HCT116 (cell line): ENCODE measurements around the gene LHFPL4. TPM values are rescaled to one million over a fixed set of nuclear protein-coding genes. Genes with fewer than 3 reads are reported as not detected.

Source experiments
- ATAC-seq: fragments of 200-7000 bp; cut with Tn5 transposase; 2 replicates; pipeline ENCODE4 v1.9.1; 2020; ENCODE audit warnings: mild to moderate bottlenecking, moderate library complexity
- BruUV-seq: library from RNA; stranded (reverse); fragments of 400-500 nt; replicated peaks from 2 replicates; lab custom pipeline; 2021; lab: Mats Ljungman, UMichigan
- CTCF ChIA-PET: fragments of 300-600 bp; sonication (Branson Sonifier 250); formaldehyde crosslinking; loops from one replicate; lab custom pipeline; 2021; ENCODE audit warnings: antibody characterized with exemption; lab: Charles Lee
- POLR2A ChIA-PET: fragments of 300-600, 350-600 bp; sonication (Branson Sonifier 250); formaldehyde crosslinking; loops from one replicate; lab custom pipeline; 2021; ENCODE audit warnings: antibody characterized with exemption; lab: Charles Lee
- RAD21 ChIA-PET, 2 experiments: fragments of 300-600 bp; sonication (Branson Sonifier 250); formaldehyde crosslinking; loops; one replicate each; lab custom pipeline; 2023; ENCODE audit warnings: low total read pairs in 2 of 2; ENCODE audit not compliant: uncharacterized antibody in 2 of 2, unreplicated experiment in 2 of 2, low non-redundant PET in 1 of 2; lab: Charles Lee
- DNase-seq: peaks from one replicate; pipeline ENCODE4 v3.0.0-alpha.2; 2010; ENCODE audit warnings: low read depth, low spot score
- H2AFZ ChIP-seq: fragments of 200-600 bp; shearing (Covaris generic), sonication (generic); 2 replicates; pipeline ENCODE4 v1.6.1; 2017; ENCODE audit warnings: low read depth, mixed run types, mixed read lengths, antibody characterized with exemption, low read length; ENCODE audit not compliant: poor library complexity, severe bottlenecking
- H3K27ac ChIP-seq: 2 replicates; pipeline ENCODE4 v1.5.1; 2012; ENCODE audit warnings: low read depth, low read length
- H3K27me3 ChIP-seq: fragments of 200-600 bp; sonication (generic); 2 replicates; pipeline ENCODE4 v1.6.1; 2016; ENCODE audit warnings: mixed run types, low read length, mixed read lengths; ENCODE audit not compliant: insufficient read depth
- H3K36me3 ChIP-seq, 2 experiments: fragments of 200-500 bp in 1 of 2; fragments of 200-600 bp in 1 of 2; sonication (Bioruptor generic) in 1 of 2; sonication (generic) in 1 of 2; 2 replicates each; pipeline versions ENCODE4 v1.5.1 to v1.6.1; 2014 to 2016; ENCODE audit warnings: low read length in 2 of 2, inconsistent platforms in 1 of 2, mixed read lengths in 1 of 2, mixed run types in 1 of 2; ENCODE audit not compliant: insufficient read depth in 2 of 2, control insufficient read depth in 1 of 2
- H3K4me1 ChIP-seq, 2 experiments: fragments of 200-600 bp in 1 of 2; sonication (generic) in 1 of 2; 2 replicates each; pipeline versions ENCODE4 v1.5.1 to v1.6.1; 2012 to 2017; ENCODE audit warnings: low read length in 2 of 2, inconsistent platforms in 1 of 2, mild to moderate bottlenecking in 1 of 2, mixed read lengths in 1 of 2, mixed run types in 1 of 2, moderate library complexity in 1 of 2; ENCODE audit not compliant: insufficient read depth in 2 of 2, control insufficient read depth in 1 of 2
- H3K4me2 ChIP-seq: fragments of 200-600 bp; sonication (generic); 2 replicates; pipeline ENCODE4 v1.6.1; 2017; ENCODE audit warnings: mixed run types, low read length, mixed read lengths
- H3K4me3 ChIP-seq, 2 experiments: fragments of 200-600 bp in 1 of 2; sonication (generic) in 1 of 2; replicated peaks in 1 of 2; 2 replicates each; pipeline ENCODE4 v1.5.1; 2011 to 2016; ENCODE audit warnings: low read length in 2 of 2, control low read depth in 1 of 2, low read depth in 1 of 2, mild to moderate bottlenecking in 1 of 2, mixed read lengths in 1 of 2, mixed run types in 1 of 2
- H3K79me2 ChIP-seq: fragments of 200-600 bp; sonication (generic); 2 replicates; pipeline ENCODE4 v1.6.1; 2017; ENCODE audit warnings: mild to moderate bottlenecking, mixed run types, low read length, moderate library complexity, mixed read lengths; ENCODE audit not compliant: insufficient read depth
- H3K9ac ChIP-seq: fragments of 200-600 bp; sonication (generic); 2 replicates; pipeline ENCODE4 v1.6.1; 2016; ENCODE audit warnings: low read length, mixed read lengths
- H3K9me2 ChIP-seq: fragments of 200-600 bp; sonication (generic), shearing (Covaris generic); 2 replicates; pipeline ENCODE4 v1.6.1; 2017; ENCODE audit warnings: mixed run types, mild to moderate bottlenecking, moderate library complexity; ENCODE audit not compliant: insufficient read depth
- H3K9me3 ChIP-seq, 2 experiments: fragments of 200-500 bp in 1 of 2; fragments of 200-600 bp in 1 of 2; sonication (Bioruptor generic) in 1 of 2; sonication (generic) in 1 of 2; 2 replicates each; pipeline ENCODE4 v1.6.1; 2014 to 2017; ENCODE audit warnings: low read length in 2 of 2, mixed read lengths in 2 of 2, inconsistent platforms in 1 of 2, low read depth in 1 of 2, mild to moderate bottlenecking in 1 of 2, mixed run types in 1 of 2, moderate library complexity in 1 of 2; ENCODE audit not compliant: control insufficient read depth in 1 of 2, insufficient read depth in 1 of 2
- H4K20me1 ChIP-seq: fragments of 200-600 bp; sonication (generic), shearing (Covaris generic); 2 replicates; pipeline ENCODE4 v1.6.1; 2017; ENCODE audit warnings: mixed run types, mild to moderate bottlenecking, moderate library complexity; ENCODE audit not compliant: insufficient read depth
- ATF3 ChIP-seq: IDR thresholded peaks from 2 replicates; pipeline ENCODE4 v1.6.1; 2012
- CEBPB ChIP-seq: IDR thresholded peaks from 2 replicates; pipeline ENCODE4 v1.6.1; 2012; ENCODE audit warnings: low read depth
- EGR1 ChIP-seq: IDR thresholded peaks from 2 replicates; pipeline ENCODE4 v1.6.1; 2012; ENCODE audit warnings: low read depth
- ELF1 ChIP-seq: IDR thresholded peaks from 2 replicates; pipeline ENCODE4 v1.6.1; 2012; ENCODE audit warnings: low read depth, borderline replicate concordance
- EZH2 ChIP-seq: fragments of 200-600 bp; sonication (generic); IDR thresholded peaks from 2 replicates; pipeline ENCODE4 v1.6.1; 2017; ENCODE audit warnings: antibody characterized with exemption, mixed run types
- JUND ChIP-seq: IDR thresholded peaks from 2 replicates; pipeline ENCODE4 v1.6.1; 2012
- POLR2A ChIP-seq: IDR thresholded peaks from 2 replicates; pipeline ENCODE4 v1.7.0; 2011; ENCODE audit warnings: borderline replicate concordance; ENCODE audit not compliant: insufficient read depth, insufficient read length; ENCODE audit errors: extremely low read depth
- POLR2AphosphoS5 ChIP-seq: IDR thresholded peaks from 2 replicates; pipeline ENCODE4 v1.6.1; 2011; ENCODE audit warnings: mild to moderate bottlenecking, low read depth, low read length, moderate library complexity
- REST ChIP-seq: IDR thresholded peaks from 2 replicates; pipeline ENCODE4 v1.6.1; 2012; ENCODE audit warnings: low read depth
- SIN3A ChIP-seq: IDR thresholded peaks from 2 replicates; pipeline ENCODE4 v1.6.1; 2012; ENCODE audit warnings: low read depth
- ZBTB33 ChIP-seq: IDR thresholded peaks from 2 replicates; pipeline ENCODE4 v1.6.1; 2011; ENCODE audit warnings: mild to moderate bottlenecking, low read length, moderate library complexity; ENCODE audit not compliant: insufficient replicate concordance; ENCODE audit errors: extremely low read depth
- ZNF274 ChIP-seq: fragments of 200-500 bp; sonication (Bioruptor generic); IDR thresholded peaks from 2 replicates; pipeline ENCODE4 v1.6.1; 2014; ENCODE audit warnings: mild to moderate bottlenecking, low read depth, low read length, inconsistent platforms
- intact Hi-C: fragments of 100-400 bp; cut with micrococcal nuclease; formaldehyde crosslinking; loops from 2 replicates; pipeline ENCODE4 v1.10.0; 2022
- total RNA-seq: library from RNA; stranded (reverse); gene quantifications from one replicate; pipeline ENCODE4 v1.2.1, GENCODE V29; 2021; ENCODE audit not compliant: unreplicated experiment

Gene LHFPL4
- total RNA-seq, 1 experiment from 2014 or later: not detected

GRCh38 chr3:9514956-9515355 lies 38.7 kb downstream of the LHFPL4 start:
- ChIA-PET RAD21 (no interaction called here), CTCF (interaction anchor here (1.5 kb wide), 1 partner anchor 11 kb away, joined by 5 read pairs; no protein-coding TSS in a partner anchor), POLR2A (no interaction called here)
- ATAC-seq (no peak), DNase-seq (no peak)
- Histone ChIP-seq H3K79me2 (no peaks in the 10 kb centered on the region), H3K36me3 (no peaks in the 10 kb centered on the region), H3K27ac (no peak overlapping the region), H3K4me2 (no peak overlapping the region), H4K20me1 (no peaks in the 10 kb centered on the region), H2AFZ (no peak overlapping the region), H3K27me3 (no peaks in the 10 kb centered on the region), H3K9ac (no peak overlapping the region), H3K4me1 (no peaks in the 10 kb centered on the region), H3K9me2 (no peaks in the 10 kb centered on the region), H3K9me3 (no peaks in the 10 kb centered on the region), H3K4me3 (no peak overlapping the region)
- no TSS peak for BruUV-seq
- TF ChIP-seq POLR2AphosphoS5: no peak
- no peak for TF ChIP-seq POLR2A
- no peak for TF ChIP-seq EZH2
- TF ChIP-seq JUND: no peak
- no peak for TF ChIP-seq ATF3
- no peak for TF ChIP-seq SIN3A
- no peak for TF ChIP-seq REST
- no peak for TF ChIP-seq CEBPB
- no peak for TF ChIP-seq ELF1
- TF ChIP-seq EGR1: no peak
- no peak for TF ChIP-seq ZBTB33
- TF ChIP-seq ZNF274: no peak
- intact Hi-C loops: no loop called here
